H1 (cell line): ENCODE measurements around the gene THAP11. TPM values are rescaled to one million over a fixed set of nuclear protein-coding genes. Genes with fewer than 3 reads are reported as not detected.

Experiments used
- CTCF ChIA-PET: fragments of 300-600 bp; sonication (Branson Sonifier 250); formaldehyde crosslinking; loops from one replicate; lab custom pipeline; 2021; ENCODE audit not compliant: partially characterized antibody; lab: Charles Lee
- POLR2A ChIA-PET: fragments of 300-600 bp; sonication (Branson Sonifier 250); formaldehyde crosslinking; loops from one replicate; lab custom pipeline; 2021; ENCODE audit warnings: inconsistent platforms; ENCODE audit not compliant: partially characterized antibody; lab: Charles Lee
- DNase-seq, 2 experiments: peaks; one replicate each; pipeline versions ENCODE4 v3.0.0 to v3.0.0-alpha.2; 2010 to 2022; ENCODE audit warnings: low spot score in 2 of 2, low read depth in 1 of 2, mixed read lengths in 1 of 2
- FAIRE-seq: peaks from 2 replicates; lab custom pipeline; 2011; peaks lifted over from hg19 to GRCh38; lab: Jason Lieb, UNC
- H2AFZ ChIP-seq: 2 replicates; pipeline ENCODE4 v1.8.1; 2012; ENCODE audit warnings: low read length, inconsistent platforms
- H2AK5ac ChIP-seq: 2 replicates; pipeline ENCODE4 v1.6.1; 2013; ENCODE audit warnings: low read depth, low read length
- H2BK120ac ChIP-seq: replicated peaks from 2 replicates; pipeline ENCODE3; 2013; ENCODE audit warnings: low read depth, low read length, inconsistent platforms
- H2BK12ac ChIP-seq: 2 replicates; pipeline ENCODE4 v1.6.1; 2013; ENCODE audit warnings: low read depth, low read length
- H2BK15ac ChIP-seq: 2 replicates; pipeline ENCODE4 v1.6.1; 2013; ENCODE audit warnings: low read length
- H2BK20ac ChIP-seq: 2 replicates; pipeline ENCODE4 v1.6.1; 2013; ENCODE audit warnings: low read length
- H2BK5ac ChIP-seq: 2 replicates; pipeline ENCODE4 v1.6.1; 2013; ENCODE audit warnings: low read depth, low read length
- H3K14ac ChIP-seq: 2 replicates; pipeline ENCODE4 v1.6.1; 2013; ENCODE audit warnings: inconsistent platforms; ENCODE audit not compliant: insufficient read length
- H3K18ac ChIP-seq: 2 replicates; pipeline ENCODE4 v1.6.1; 2013; ENCODE audit warnings: low read length; ENCODE audit errors: extremely low read depth
- H3K23ac ChIP-seq: 2 replicates; pipeline ENCODE4 v1.6.1; 2013; ENCODE audit warnings: inconsistent platforms; ENCODE audit not compliant: insufficient read length
- H3K23me2 ChIP-seq: 2 replicates; pipeline ENCODE4 v1.6.1; 2013; ENCODE audit warnings: low read depth, low read length
- H3K27ac ChIP-seq: 2 replicates; pipeline ENCODE4 v1.6.1; 2011; ENCODE audit warnings: low read depth, low read length, inconsistent platforms
- H3K27me3 ChIP-seq, 4 experiments: replicated peaks in 1 of 4; 1 replicate in 1 of 4; 2 replicates in 3 of 4; pipeline versions ENCODE4 v1.6.1 to v1.8.1; 2011 to 2013; ENCODE audit warnings: low read length in 3 of 4, mild to moderate bottlenecking in 3 of 4, inconsistent platforms in 2 of 4, mixed read lengths in 2 of 4, moderate library complexity in 1 of 4; ENCODE audit not compliant: control insufficient read depth in 3 of 4, insufficient read depth in 3 of 4; ENCODE audit errors: extremely low read depth in 1 of 4
- H3K36me3 ChIP-seq, 4 experiments: 2 replicates each; pipeline versions ENCODE4 v1.6.1 to v1.8.1; 2011 to 2013; ENCODE audit warnings: mild to moderate bottlenecking in 4 of 4, low read length in 3 of 4, moderate library complexity in 2 of 4, control low read depth in 1 of 4, inconsistent platforms in 1 of 4; ENCODE audit not compliant: insufficient read depth in 4 of 4, control insufficient read depth in 2 of 4
- H3K4ac ChIP-seq: replicated peaks from 2 replicates; pipeline ENCODE3; 2013; ENCODE audit warnings: low read length, low read depth, mixed read lengths, inconsistent platforms; ENCODE audit not compliant: insufficient read length
- H3K4me1 ChIP-seq, 4 experiments: replicated peaks in 1 of 4; 1 replicate in 1 of 4; 2 replicates in 3 of 4; pipeline versions ENCODE4 v1.6.1 to v1.8.1; 2011 to 2013; ENCODE audit warnings: low read length in 3 of 4, inconsistent platforms in 2 of 4, mixed read lengths in 1 of 4; ENCODE audit not compliant: insufficient read depth in 4 of 4, control insufficient read depth in 3 of 4
- H3K4me2 ChIP-seq, 2 experiments: 2 replicates each; pipeline versions ENCODE4 v1.6.1 to v1.8.1; 2011 to 2013; ENCODE audit warnings: low read depth in 2 of 2, low read length in 2 of 2, control low read depth in 1 of 2, inconsistent platforms in 1 of 2, mild to moderate bottlenecking in 1 of 2; ENCODE audit not compliant: insufficient read depth in 1 of 2
- H3K4me3 ChIP-seq, 4 experiments: fragments of 200-600, 300-600 bp in 1 of 4; sonication (generic), shearing (Covaris generic), sonication (Bioruptor Twin) in 1 of 4; 2 replicates each; pipeline versions ENCODE4 v1.5.1 to v1.8.1; 2011 to 2016; ENCODE audit warnings: low read length in 4 of 4, low read depth in 3 of 4, control low read depth in 2 of 4, inconsistent platforms in 2 of 4, mild to moderate bottlenecking in 2 of 4, mixed read lengths in 1 of 4, moderate library complexity in 1 of 4; ENCODE audit not compliant: insufficient read depth in 2 of 4; ENCODE audit errors: extremely low read depth in 1 of 4
- H3K56ac ChIP-seq: replicated peaks from 2 replicates; pipeline ENCODE3; 2013; ENCODE audit warnings: low read depth, mild to moderate bottlenecking, mixed read lengths, low read length, inconsistent platforms; ENCODE audit not compliant: insufficient read length
- H3K79me1 ChIP-seq: 2 replicates; pipeline ENCODE4 v1.6.1; 2013; ENCODE audit warnings: low read depth, low read length, control low read depth
- H3K79me2 ChIP-seq, 2 experiments: 2 replicates each; pipeline versions ENCODE4 v1.6.1 to v1.8.1; 2012 to 2013; ENCODE audit warnings: low read length in 2 of 2, mild to moderate bottlenecking in 2 of 2, inconsistent platforms in 1 of 2; ENCODE audit not compliant: insufficient read depth in 2 of 2, control insufficient read depth in 1 of 2
- H3K9ac ChIP-seq, 4 experiments: replicated peaks in 1 of 4; 1 replicate in 1 of 4; 2 replicates in 3 of 4; pipeline versions ENCODE4 v1.6.1 to v1.8.1; 2011 to 2013; ENCODE audit warnings: low read depth in 3 of 4, low read length in 3 of 4, control low read depth in 2 of 4, mild to moderate bottlenecking in 2 of 4, moderate library complexity in 2 of 4, inconsistent platforms in 1 of 4; ENCODE audit errors: extremely low read depth in 1 of 4
- H3K9me3 ChIP-seq, 2 experiments: 2 replicates each; pipeline versions ENCODE4 v1.6.1 to v1.8.1; 2012 to 2013; ENCODE audit warnings: mild to moderate bottlenecking in 2 of 2, moderate library complexity in 2 of 2, control low read depth in 1 of 2, inconsistent platforms in 1 of 2, low read depth in 1 of 2, low read length in 1 of 2, mixed read lengths in 1 of 2; ENCODE audit not compliant: insufficient read depth in 2 of 2
- H4K20me1 ChIP-seq, 2 experiments: replicated peaks in 1 of 2; 2 replicates each; pipeline versions ENCODE3 to v1.8.1; 2011 to 2013; ENCODE audit warnings: inconsistent platforms in 2 of 2, low read length in 2 of 2, mild to moderate bottlenecking in 1 of 2; ENCODE audit not compliant: insufficient read depth in 2 of 2, control insufficient read depth in 1 of 2
- H4K5ac ChIP-seq: 2 replicates; pipeline ENCODE4 v1.6.1; 2013; ENCODE audit warnings: low read length, low read depth, mixed read lengths, inconsistent platforms; ENCODE audit not compliant: insufficient read length
- H4K8ac ChIP-seq: 2 replicates; pipeline ENCODE4 v1.8.0; 2013; ENCODE audit warnings: mild to moderate bottlenecking, moderate library complexity, low read length, inconsistent platforms; ENCODE audit not compliant: insufficient read depth; ENCODE audit errors: extremely low read depth
- H4K91ac ChIP-seq: replicated peaks from 2 replicates; pipeline ENCODE3; 2013; ENCODE audit warnings: low read length, mixed read lengths, inconsistent platforms; ENCODE audit not compliant: insufficient read length
- ASH2L ChIP-seq: fragments of 200-600, 300-600 bp; sonication (generic); IDR thresholded peaks from one replicate; pipeline ENCODE4 v1.7.1; 2017; ENCODE audit warnings: low read length
- CBX5 ChIP-seq: fragments of 300-800, 300-1000 bp; sonication (generic); IDR thresholded peaks from 2 replicates; pipeline ENCODE4 v1.7.1; 2016; ENCODE audit warnings: antibody characterized with exemption, low read length, low read depth
- CHD1 ChIP-seq: IDR thresholded peaks from 2 replicates; pipeline ENCODE4 v1.6.1; 2012; ENCODE audit warnings: low read depth, low read length, improper control_type of control experiment
- JUN ChIP-seq: IDR thresholded peaks from 2 replicates; pipeline ENCODE4 v1.6.1; 2011; ENCODE audit warnings: low read depth, mild to moderate bottlenecking, improper control_type of control experiment, low read length
- KDM4A ChIP-seq: IDR thresholded peaks from one replicate; pipeline ENCODE4 v1.7.1; 2012; ENCODE audit warnings: low read depth, mild to moderate bottlenecking, moderate library complexity, low read length, inconsistent platforms; ENCODE audit not compliant: severe bottlenecking
- MAX ChIP-seq: IDR thresholded peaks from 2 replicates; pipeline ENCODE4 v1.6.1; 2012; ENCODE audit warnings: inconsistent platforms
- NRF1 ChIP-seq: IDR thresholded peaks from 2 replicates; pipeline ENCODE4 v1.6.1; 2011; ENCODE audit warnings: mild to moderate bottlenecking, low read depth, low read length, improper control_type of control experiment
- SRF ChIP-seq: IDR thresholded peaks from 2 replicates; pipeline ENCODE4 v1.6.1; 2011; ENCODE audit warnings: mild to moderate bottlenecking, low read depth, low read length, moderate library complexity
- YY1 ChIP-seq: IDR thresholded peaks from 2 replicates; pipeline ENCODE4 v1.6.1; 2011; ENCODE audit warnings: low read depth, mild to moderate bottlenecking, low read length
- ZNF274 ChIP-seq: IDR thresholded peaks from 2 replicates; pipeline ENCODE4 v1.7.0; 2012; ENCODE audit warnings: low read length, borderline replicate concordance; ENCODE audit errors: extremely low read depth
- WGBS, 2 experiments: shearing (Covaris generic) in 1 of 2; methylation state at CpG; one replicate each; pipeline versions ENCODE4 v1.1.6 to v1.1.7; 2013 to 2015; ENCODE audit warnings: low lambda C conversion rate in 2 of 2, mixed read lengths in 2 of 2, inconsistent platforms in 1 of 2, low coverage in 1 of 2, missing lambda C conversion rate in 1 of 2; ENCODE audit not compliant: insufficient replicate concordance in 2 of 2, insufficient coverage in 1 of 2, insufficient read length in 1 of 2; ENCODE audit errors: extremely low coverage in 1 of 2, missing lambda C conversion rate in 1 of 2; 5-methylcytosine and 5-hydroxymethylcytosine counted together
- polyA plus RNA-seq, 7 experiments: library from polyadenylated mRNA; depleted of rRNA in 3 of 7; stranded (reverse) in 5 of 7; unstranded in 2 of 7; fragments of >200 nt in 5 of 7; fragments of 200-250 nt in 2 of 7; gene quantifications; 1 replicate in 5 of 7; 2 replicates in 1 of 7; 4 replicates in 1 of 7; pipeline versions ENCODE4 v1.2.1 to v1.2.3, GENCODE V29; 2011 to 2013; ENCODE audit warnings: missing spikeins in 2 of 7, mixed read lengths in 2 of 7
- total RNA-seq: library from RNA; stranded (reverse); fragmentation: NEBNext Ultra II Directional; extraction: Animal tissue kit (Norgen Biotek cat#: 25700); gene quantifications from 2 replicates; pipeline ENCODE4 v1.2.1, GENCODE V29; 2021
- TF ChIP-seq, protein P1 (sequence below), 3 experiments: IDR thresholded peaks; 1 replicate in 2 of 3; 2 replicates in 1 of 3; pipeline versions ENCODE4 v1.5.1 to v1.6.1; 2011; ENCODE audit warnings: low read length in 3 of 3, mild to moderate bottlenecking in 3 of 3, inconsistent platforms in 2 of 3, low read depth in 1 of 3, moderate library complexity in 1 of 3; ENCODE audit not compliant: insufficient read depth in 1 of 3; ENCODE audit errors: control extremely low read depth in 1 of 3

The THAP11 gene
- total and polyA plus RNA-seq, 2 of the 8 experiments (the other 6 are each of a cell fraction or from before 2014, with no cell fraction given) = 50.8 to 54.8 TPM

GRCh38 chr16:67858500-67858899 is 16.4 kb downstream of the THAP11 start:
- peak overlapping the region in 1 of 2 experiments; percentile 43; a peak in 2 of 4 replicates for H3K4me2 ChIP-seq
- peaks cover 0 to 18% (median 4%) of the 10 kb centered on the region in 4 experiments; a peak in 3 of 8 replicates for H3K36me3 ChIP-seq
- DNase-seq (no peak), FAIRE-seq (no peak)
- peak overlapping the region; percentile 84 for H3K27ac ChIP-seq
- H3K4ac ChIP-seq = no peak overlapping the region
- H2BK5ac ChIP-seq = peak overlapping the region; percentile 63; the same call in 1 of the 2 replicates
- H4K91ac ChIP-seq = no peak overlapping the region
- peak overlapping the region in 1 of 4 experiments; percentile 29; a peak in 1 of 7 replicates for H3K9ac ChIP-seq
- H4K8ac ChIP-seq = peak overlapping the region; percentile 9; the same call in 1 of the 2 replicates
- no peak overlapping the region; the same call in 1 of the 2 replicates for H2AK5ac ChIP-seq
- H3K79me1 ChIP-seq = peaks cover 50% of the 10 kb centered on the region
- no peak overlapping the region for H3K14ac ChIP-seq
- H4K20me1 ChIP-seq = peaks cover 36 to 61% of the 10 kb centered on the region in 2 experiments
- no peak overlapping the region for H4K5ac ChIP-seq
- H2BK15ac ChIP-seq = no peak overlapping the region
- H3K56ac ChIP-seq = no peak overlapping the region
- POLR2A ChIA-PET = interaction anchor here (1.1 to 2.9 kb wide), 2 partner anchors 11 to 21 kb away, joined by 3 to 27 read pairs; partner anchors contain the start of genes CENPT and NUTF2
- H2BK12ac ChIP-seq = peak overlapping the region; percentile 96; the same call in 1 of the 2 replicates
- no peaks in the 10 kb centered on the region for H3K9me3 ChIP-seq
- H2BK20ac ChIP-seq = no peak overlapping the region
- H3K4me3 ChIP-seq = no peak overlapping the region; a peak in 1 of 8 replicates
- no peak overlapping the region for H3K23ac ChIP-seq
- no peak overlapping the region for H2BK120ac ChIP-seq
- H3K79me2 ChIP-seq = peaks cover 42 to 97% of the 10 kb centered on the region in 2 experiments
- H3K4me1 ChIP-seq = peaks cover 8 to 19% (median 13%) of the 10 kb centered on the region in 4 experiments
- H3K27me3 ChIP-seq = no peaks in the 10 kb centered on the region
- H2AFZ ChIP-seq = no peak overlapping the region
- CTCF ChIA-PET = interaction anchor here (1.6 kb wide), 1 partner anchor 42 kb away, joined by 4 read pairs; no protein-coding TSS in a partner anchor
- H3K23me2 ChIP-seq = no peaks in the 10 kb centered on the region
- H3K18ac ChIP-seq = no peak overlapping the region; the same call in 1 of the 2 replicates
- WGBS, 2 experiments = 87% methylated on average over 4 of the region's 4 CpGs; no CpG with 5 or more reads in 1 of the 2 experiments
- no peak for TF ChIP-seq CHD1
- TF ChIP-seq NRF1 = no peak
- no peak for TF ChIP-seq ASH2L
- TF ChIP-seq YY1 = no peak
- no peak for TF ChIP-seq ZNF274
- TF ChIP-seq, protein P1, sequence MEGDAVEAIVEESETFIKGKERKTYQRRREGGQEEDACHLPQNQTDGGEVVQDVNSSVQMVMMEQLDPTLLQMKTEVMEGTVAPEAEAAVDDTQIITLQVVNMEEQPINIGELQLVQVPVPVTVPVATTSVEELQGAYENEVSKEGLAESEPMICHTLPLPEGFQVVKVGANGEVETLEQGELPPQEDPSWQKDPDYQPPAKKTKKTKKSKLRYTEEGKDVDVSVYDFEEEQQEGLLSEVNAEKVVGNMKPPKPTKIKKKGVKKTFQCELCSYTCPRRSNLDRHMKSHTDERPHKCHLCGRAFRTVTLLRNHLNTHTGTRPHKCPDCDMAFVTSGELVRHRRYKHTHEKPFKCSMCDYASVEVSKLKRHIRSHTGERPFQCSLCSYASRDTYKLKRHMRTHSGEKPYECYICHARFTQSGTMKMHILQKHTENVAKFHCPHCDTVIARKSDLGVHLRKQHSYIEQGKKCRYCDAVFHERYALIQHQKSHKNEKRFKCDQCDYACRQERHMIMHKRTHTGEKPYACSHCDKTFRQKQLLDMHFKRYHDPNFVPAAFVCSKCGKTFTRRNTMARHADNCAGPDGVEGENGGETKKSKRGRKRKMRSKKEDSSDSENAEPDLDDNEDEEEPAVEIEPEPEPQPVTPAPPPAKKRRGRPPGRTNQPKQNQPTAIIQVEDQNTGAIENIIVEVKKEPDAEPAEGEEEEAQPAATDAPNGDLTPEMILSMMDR (IDR thresholded peaks at IDR 0.05; ENCODE audit: control extremely low read depth in 1 of 3, insufficient read depth in 1 of 3, low read depth in 1 of 3, low read length in 3 of 3) = no peak
- TF ChIP-seq MAX = no peak
- no peak for TF ChIP-seq JUN
- no peak for TF ChIP-seq KDM4A
- TF ChIP-seq SRF = no peak
- TF ChIP-seq CBX5 = no peak
